ENCODE data around the gene RPS2.

RPS2 gene

DNA sequence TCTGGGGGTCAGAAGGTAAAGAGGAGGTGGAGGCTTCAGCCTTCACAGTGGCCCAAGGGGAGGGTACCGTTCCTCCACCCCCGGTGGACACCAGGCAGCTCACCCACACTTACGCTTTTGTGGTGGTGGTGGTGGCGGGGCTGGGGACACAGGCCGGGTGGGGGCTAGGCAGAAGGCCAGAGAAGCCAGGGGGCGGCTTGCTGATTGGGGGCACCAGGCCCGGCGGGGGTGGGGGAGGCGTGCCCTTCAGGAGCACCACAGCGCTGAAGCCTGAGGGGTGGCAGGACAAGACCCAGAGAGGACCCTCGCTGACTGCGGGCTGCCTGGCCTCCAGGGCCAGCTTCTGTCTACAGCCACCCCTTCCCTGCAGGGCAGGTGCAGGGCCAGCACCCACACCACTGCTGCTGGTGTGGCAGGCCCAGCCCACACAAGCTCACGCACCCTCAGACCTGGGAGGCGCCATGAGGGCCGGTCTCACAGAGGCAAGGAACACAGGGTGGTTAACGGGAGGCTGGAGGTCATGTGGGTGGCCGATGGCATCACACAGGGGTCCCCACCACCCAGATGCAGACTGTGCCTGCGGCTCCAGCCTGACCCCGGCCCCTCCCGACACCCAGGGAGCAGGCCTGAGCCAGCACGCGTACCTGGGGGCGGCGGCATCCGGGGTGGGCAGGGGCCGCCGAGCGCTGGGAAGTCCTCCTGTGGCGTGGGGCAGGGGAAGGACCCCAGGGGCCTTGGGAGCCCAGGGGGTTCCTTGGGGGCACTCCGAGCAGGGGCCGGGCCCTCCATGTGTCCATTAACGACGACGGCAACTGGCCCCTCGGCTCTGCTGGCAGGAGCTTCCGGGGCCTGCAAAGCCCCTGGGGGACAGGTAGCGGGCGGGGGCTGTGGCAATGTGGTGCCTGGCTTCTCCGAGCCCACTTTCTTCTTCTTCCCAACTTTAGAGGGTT, 34.5 kb upstream of the RPS2 start:
- DNase-seq, result no peak

DNA sequence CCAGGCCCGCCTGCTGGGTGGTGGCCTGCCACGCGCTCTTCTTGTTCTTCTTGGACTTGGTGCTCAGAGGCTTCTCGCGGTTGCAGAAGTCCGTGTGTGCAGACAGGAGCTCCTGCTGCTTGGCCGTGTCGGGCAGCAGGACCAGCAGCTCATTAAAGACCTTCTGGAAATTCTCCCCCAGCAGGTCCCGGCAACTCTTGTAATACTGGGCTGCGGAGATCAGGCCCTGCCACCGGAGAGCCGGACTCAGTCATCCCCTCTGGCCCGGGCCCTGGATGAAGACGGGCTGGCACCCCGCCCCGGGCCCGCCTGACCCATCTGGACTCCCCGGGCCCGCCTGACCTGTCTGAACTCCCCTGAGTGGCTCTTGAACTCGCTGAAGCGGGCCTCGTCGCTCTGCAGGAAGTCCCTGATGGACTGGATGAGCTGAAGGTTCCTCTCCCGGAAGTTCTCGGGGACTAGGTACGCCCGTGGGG, 33.8 kb upstream of the RPS2 start:
- DNase-seq, result no peak

- DNase-seq, result no peak
Observed at GRCh38 chr16:1997494-1998359, 33.1 kb upstream of the RPS2 start.

GRCh38 chr16:1993731-1994131, 29.1 kb upstream of the RPS2 start:
- DNase-seq, result no peak

DNA sequence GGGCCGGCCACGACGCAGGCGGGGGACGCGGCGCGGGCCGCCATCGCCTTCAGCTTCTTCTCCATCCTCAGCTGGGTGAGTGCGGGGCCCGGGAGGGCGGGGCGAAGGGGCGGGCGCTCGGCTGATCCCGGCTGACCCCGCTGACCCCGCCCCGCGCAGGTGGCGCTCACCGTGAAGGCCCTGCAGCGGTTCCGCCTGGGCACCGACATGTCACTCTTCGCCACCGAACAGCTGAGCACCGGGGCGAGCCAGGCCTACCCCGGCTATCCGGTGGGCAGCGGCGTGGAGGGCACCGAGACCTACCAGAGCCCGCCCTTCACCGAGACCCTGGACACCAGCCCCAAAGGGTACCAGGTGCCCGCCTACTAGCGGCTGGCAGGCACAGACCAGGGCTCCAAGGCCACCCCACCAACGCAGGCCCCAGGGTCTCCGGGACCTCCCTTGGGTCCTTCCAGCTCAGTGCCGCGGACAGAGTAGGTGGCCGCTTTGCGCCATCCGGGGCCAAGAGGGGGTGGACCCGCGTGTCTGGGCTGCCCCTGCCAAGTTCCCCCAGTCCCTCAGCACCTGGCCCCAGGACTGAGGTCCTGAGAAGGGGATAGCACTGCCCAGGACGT, 28.2 kb upstream of the RPS2 start:
- no peak for DNase-seq

DNA sequence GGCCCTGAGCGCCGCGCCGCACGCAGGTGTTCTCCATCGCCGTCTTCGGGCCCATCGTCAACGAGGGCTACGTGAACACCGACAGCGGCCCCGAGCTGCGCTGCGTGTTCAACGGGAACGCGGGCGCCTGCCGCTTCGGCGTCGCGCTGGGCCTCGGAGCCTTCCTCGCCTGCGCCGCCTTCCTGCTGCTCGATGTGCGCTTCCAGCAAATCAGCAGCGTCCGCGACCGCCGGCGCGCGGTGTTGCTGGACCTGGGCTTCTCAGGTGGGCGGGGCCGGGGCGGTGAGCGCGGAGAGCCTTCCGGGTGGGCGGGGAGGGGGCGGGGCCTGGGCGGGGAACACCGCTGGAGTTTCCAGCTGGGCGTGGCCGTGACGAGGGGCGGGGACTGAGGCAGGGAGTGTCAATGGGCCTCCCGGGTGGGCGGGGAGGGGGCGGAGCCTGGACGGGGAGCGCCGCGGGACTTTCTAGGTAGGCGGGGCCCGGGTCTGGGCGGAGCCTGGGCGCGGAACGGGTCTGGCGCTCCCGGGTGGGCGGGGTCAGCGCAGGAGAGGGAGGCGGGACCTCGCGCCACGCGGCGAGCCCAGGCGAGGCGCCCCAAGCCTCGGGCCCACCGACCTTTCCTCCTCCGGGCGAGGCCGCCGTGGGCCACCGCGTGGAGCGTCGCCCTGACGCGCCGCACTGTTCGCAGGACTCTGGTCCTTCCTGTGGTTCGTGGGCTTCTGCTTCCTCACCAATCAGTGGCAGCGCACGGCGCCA, 27.5 kb upstream of the RPS2 start:
- DNase-seq, result peak; percentile 98

GRCh38 chr16:1991588-1991947, 26.9 kb upstream of the RPS2 start:
- no peak for DNase-seq

- DNase-seq, result peak; percentile 62
Observed at GRCh38 chr16:1991135-1991551, 26.5 kb upstream of the RPS2 start.

GRCh38 chr16:1990351-1991134, 25.9 kb upstream of the RPS2 start:
- peak; percentile 57 for DNase-seq

DNA sequence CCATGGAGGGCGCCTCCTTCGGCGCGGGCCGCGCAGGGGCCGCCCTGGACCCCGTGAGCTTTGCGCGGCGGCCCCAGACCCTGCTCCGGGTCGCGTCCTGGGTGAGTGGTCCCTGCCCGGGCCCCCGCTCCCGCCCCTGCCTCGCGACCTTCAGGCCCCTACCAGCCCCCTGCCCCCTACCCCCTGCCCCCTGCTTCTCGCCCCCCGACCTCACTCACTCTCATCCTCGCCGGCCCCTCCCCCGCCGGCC, 25.4 kb upstream of the RPS2 start:
- DNase-seq, result no peak

- no peak for DNase-seq
Observed at GRCh38 chr16:1989209-1990100, 24.8 kb upstream of the RPS2 start, which contains the start of gene SYNGR3. SYNGR3 (plus strand) TSS chr16:1989970; CDS start chr16:1990103, 133 bp downstream.

GRCh38 chr16:1987198-1987597, 22.6 kb upstream of the RPS2 start:
- DNase-seq, result no peak

DNA sequence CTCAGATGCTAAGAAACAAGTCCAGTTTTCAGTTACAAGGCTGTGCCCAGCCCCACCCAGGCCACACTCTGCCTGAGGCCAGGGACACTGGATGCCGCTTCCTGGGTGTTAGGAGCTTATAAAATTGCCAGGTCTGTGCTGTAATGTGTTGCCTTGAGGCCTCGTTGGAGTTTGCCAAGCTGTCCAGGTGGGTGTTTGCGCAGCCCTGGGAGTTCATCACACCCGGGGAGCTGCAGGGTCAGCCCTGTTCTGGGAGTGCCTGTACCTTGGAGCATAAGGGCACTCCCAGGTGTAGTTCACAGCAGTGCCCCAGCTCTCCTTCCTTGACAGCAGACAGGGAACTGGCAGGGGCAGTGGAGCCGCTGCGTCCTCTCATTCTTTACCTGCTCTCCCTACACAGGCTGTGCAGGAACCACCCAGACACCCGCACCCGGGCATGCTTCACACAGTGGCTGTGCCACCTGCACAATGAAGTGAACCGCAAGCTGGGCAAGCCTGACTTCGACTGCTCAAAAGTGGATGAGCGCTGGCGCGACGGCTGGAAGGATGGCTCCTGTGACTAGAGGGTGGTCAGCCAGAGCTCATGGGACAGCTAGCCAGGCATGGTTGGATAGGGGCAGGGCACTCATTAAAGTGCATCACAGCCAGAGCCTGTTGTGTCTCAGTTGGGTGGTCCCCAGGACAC, 21.0 kb upstream of the RPS2 start:
- DNase-seq, result no peak

GRCh38 chr16:1984347-1985225, 20.0 kb upstream of the RPS2 start:
- DNase-seq, result no peak

GRCh38 chr16:1983544-1984346, 19.1 kb upstream of the RPS2 start, which contains the start of gene GFER:
GFER (plus strand) TSS chr16:1984193; CDS start chr16:1984219, 26 bp downstream.
- DNase-seq, result peak; percentile 66

DNA sequence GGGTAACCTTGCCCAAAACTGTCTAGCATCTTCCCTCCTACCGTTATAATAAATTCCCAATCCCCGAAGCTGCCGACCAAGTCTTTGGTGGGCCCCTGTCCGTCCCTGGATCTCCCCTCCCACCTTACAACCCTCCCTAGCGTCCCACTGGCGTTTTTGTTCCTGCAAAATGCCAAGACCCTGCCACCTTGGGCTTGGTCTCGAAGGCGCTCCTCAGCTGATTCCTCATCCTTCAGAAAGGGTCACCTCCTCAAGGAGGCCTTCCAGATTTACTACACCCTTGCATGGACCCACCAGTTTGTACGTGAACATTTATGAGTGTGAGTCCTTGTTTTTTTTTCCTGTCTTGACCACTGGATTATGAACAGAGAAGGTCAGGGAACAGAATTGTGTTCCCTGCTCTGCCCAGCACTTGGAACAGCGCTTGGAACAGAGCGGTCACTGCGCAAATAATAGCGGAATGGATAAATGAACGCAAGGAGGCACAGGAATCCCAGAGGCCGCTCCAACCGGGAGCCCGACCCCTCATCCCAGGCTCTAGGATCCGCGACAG, 18.4 kb upstream of the RPS2 start:
- DNase-seq, result no peak

DNA sequence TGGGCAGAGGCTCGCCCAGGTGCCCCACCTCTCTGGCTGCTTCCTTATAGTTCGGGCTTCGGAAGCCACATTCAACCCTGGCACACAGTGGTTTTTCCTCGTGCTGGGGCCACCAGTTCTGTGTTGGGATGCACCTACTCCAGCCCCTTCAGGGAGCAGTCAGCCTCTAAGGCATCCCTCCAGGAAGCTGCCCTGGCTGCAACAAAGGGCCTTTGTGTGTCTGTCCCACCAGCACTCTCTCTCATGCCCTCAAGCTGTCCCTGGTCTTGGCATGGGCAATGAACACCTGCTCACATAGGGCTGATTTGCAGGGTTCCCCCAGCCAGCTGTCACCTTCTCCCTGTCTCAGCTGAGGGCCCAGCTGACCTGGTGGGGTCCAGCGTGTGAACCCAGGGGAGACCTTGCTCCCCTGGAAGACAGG, 17.4 kb upstream of the RPS2 start:
- no peak for DNase-seq

GRCh38 chr16:1981398-1981836, 16.8 kb upstream of the RPS2 start, which contains the start of gene NOXO1:
NOXO1 (minus strand) TSS chr16:1981469; CDS start chr16:1981179, 290 bp downstream.
- no peak for DNase-seq
